ENCODE data around the gene DIAPH1.
A peak's percentile ranks its signal among the peaks of the same experiment; 100 is the strongest.

DIAPH1 gene

DNA sequence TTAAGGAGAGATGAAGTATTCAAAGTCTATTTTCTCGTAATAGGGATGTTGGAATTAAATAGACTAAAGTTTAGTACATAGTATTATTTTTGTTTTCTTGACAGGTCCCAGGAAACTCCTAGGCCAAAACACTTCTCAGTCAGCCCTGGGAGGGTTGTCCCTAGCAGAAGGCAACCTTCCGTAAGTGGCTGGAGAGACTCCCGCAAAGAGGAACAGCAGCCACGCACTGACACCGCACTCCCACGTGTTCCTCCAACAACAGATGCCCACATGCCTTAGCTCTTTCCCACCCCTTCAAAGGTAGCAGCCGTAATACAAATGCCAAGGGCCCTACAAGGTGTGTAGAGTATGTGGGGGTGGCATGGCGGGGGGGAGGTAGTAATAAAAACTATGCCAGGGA, 101.5 kb downstream of the DIAPH1 start:
- DNase-seq: no peak

DNA sequence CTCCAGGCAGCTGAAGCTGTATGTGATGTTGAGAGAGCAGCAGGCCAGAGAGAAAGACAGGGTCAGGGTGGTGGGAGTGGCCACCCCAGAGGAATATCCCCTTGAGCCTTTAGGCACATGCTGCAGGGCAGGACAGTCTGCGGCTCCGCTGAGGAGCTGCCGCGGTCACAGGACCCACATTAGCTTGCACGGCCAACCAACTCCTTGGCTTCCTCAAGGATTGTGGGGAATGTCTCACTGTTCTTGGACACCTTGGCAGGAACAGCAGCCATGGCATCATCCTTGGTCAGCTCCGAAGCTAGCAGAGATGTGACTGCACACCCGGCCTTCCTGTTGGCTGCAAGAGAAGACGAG, 102.2 kb downstream of the DIAPH1 start:
- no peak for DNase-seq

DNA sequence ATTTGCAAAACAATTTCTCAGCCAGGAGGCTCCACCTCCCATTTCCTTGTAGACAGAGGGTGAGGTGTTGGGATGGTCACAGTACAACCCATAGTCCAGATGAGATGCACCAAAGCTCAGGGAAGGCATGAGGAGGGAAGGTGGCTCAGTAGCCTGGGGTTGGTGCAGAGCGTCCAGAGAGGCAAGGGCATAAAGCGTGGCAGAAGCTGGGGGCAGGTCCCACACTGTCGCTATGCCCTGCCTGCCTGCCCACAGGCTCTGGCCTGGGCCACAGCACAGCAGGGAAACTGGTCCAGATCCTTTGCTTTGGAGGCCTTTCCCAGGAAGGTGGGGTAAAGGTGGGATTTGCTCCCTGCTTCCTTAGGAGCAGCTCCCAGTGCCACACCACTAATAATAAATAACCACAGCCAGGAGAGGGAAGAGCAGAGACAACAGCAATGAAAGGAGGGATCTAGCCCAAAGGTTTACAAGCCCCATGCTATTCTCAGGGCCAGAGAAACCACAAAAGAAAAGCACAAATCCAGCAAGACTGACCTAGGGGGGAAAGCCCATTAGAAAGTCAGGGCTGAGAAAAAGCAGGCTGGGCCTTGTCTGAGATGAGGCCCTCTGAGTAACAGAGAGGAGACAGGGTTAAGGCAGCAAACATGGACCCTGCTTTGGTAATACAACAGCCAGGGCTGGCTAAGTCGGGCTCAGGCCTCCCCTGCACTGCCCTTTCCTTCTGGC, 102.7 kb downstream of the DIAPH1 start:
- DNase-seq: no peak

DNA sequence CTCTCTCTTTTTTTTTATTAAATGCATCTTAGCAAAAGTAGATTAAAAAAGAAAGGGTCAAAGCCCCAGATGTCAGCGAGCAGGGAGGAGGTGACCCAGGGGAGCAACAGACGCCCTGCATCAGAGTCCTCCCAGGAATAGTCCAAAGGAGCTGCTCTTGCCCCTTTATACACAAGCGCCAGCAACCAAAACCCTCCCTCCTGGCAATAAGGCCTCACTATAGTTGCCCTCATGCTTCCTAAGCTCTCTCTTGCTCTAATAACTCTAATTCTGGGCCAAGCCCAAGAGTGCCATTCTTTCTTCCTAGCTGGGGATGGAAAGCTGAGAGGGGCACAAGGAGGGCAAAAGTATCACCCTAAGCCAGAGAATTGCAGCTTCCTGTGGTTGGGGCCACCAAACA, 103.7 kb downstream of the DIAPH1 start:
- no peak for DNase-seq

DNA sequence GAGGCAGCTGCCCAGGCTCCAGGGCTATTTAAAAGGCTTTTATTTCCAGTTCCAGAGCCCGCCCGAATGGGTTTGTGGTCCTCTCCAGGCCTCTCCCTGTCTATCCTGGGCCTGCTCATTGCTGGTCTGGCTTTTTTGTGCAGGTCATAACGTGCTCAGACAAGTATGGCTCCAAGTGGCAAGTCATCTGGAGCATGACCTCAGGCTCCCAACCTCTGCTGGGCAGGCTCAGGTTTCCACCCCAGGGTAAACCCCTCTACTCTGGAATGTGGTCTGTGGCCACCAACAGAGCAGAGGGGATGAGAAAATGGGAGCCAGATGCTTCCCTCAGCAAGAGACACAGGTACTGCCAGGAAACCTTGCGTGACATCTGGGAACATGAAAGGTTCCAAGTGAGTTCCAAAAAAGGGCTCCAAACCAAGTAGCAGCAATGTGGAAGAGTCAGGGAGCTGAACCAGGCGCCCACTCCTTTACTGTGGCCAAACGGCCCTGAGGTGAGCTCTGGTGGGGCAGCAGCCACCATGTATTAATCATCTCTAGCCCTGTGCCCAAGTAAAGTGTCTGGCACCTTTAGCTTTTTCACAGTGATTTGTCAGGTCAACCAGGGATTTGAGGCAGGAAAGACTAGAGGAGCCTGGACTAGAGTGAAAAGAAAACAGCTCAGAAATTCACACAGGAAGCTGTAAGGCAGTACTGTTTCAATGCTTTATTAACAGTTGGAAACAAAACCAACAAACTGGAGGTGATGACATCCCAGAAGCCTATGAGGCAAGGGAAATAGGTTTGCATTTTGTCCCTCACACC, 104.3 kb downstream of the DIAPH1 start:
- peak; percentile 52 for DNase-seq

DNA sequence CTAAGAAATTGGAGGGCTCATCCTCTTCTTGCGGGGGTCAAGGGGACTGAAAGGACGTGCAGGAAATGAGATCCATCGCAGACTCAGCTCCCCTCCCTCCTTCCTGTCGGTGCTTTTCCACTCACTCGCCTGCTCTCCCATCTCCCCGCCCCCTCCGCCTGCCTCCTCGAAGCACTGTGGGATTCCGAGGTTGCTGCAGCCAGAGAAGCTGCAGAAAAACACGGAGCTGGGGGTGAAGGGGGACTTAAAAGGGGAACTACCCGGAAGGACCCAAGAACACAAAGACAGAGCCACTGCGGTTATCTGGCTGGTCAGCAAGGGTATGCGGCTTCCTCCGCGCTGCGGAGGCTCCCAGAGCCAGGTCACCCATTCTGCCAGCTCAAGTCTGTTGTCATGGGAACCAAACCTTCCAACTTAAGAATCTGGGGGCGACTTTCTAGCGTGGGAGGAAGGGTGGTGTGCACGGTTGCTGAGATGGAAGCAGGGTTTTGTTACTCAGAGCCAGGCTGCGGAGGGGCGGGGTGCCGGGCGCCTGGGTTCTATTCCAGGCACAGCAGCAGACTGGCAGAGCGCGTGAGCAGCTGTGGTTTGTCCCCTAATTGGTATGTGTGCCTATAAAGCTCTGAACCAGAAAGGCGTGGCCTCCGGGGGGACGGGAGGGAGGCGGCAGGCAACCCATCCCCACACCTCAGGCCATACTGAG, 105.0 kb downstream of the DIAPH1 start:
- DNase-seq: peak; percentile 85

DNA sequence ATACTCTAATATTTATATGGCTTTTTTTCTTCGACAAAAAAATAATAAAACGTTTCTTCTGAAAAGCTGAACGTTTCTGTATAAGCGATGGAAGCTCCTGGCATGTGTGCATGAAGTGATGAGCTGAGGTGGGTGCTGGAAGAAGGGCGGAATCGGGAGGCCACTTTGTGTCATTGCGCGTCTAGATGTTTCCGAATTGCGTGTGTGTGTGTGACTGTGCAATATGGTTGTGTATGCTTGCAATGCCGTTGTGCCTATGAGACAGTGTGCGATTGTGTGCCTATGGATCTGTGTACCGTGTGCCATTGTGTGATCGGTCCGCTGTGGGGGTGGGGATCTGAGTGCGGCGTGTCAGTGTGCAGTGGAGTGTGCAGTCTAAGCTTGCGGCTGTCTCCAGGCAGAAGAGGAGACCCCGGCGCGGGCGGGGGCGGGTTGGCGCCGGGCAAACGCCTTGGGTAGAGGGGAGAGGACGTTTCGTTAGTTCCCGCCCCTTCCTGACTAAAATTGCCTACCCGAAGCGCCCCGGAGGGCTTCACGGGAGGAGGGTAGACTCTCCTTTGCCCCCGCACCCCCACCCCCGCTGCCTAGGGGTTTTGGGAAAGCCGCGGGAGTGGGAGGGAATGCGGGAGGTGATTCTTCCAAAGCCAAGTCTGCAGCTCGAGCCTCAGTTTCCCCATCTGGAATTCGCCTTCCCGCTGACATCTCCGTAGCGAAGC, 105.7 kb downstream of the DIAPH1 start:
- DNase-seq: no peak

DNA sequence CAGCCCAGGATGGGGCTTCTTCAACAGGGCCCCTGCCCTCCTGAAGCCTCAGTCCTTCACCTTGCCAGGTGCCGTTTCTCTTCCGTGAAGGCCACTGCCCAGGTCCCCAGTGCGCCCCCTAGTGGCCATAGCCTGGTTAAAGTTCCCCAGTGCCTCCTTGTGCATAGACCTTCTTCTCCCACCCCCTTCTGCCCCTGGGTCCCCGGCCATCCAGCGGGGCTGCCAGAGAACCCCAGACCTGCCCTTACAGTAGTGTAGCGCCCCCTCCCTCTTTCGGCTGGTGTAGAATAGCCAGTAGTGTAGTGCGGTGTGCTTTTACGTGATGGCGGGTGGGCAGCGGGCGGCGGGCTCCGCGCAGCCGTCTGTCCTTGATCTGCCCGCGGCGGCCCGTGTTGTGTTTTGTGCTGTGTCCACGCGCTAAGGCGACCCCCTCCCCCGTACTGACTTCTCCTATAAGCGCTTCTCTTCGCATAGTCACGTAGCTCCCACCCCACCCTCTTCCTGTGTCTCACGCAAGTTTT, 106.3 kb downstream of the DIAPH1 start:
- no peak for DNase-seq

- no peak for DNase-seq
Observed at GRCh38 chr5:141511771-141512325, 107.0 kb downstream of the DIAPH1 start.

DNA sequence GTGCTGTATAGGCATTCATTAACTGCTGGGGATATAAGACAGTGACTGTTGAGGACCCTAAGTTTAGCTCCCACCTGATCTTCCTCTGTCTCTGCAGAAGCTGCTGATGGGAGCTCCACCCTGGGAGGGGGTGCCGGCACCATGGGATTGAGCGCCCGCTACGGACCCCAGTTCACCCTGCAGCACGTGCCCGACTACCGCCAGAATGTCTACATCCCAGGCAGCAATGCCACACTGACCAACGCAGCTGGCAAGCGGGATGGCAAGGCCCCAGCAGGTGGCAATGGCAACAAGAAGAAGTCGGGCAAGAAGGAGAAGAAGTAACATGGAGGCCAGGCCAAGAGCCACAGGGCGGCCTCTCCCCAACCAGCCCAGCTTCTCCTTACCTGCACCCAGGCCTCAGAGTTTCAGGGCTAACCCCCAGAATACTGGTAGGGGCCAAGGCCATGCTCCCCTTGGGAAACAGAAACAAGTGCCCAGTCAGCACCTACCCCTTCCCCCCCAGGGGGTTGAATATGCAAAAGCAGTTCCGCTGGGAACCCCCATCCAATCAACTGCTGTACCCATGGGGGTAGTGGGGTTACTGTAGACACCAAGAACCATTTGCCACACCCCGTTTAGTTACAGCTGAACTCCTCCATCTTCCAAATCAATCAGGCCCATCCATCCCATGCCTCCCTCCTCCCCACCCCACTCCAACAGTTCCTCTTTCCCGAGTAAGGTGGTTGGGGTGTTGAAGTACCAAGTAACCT, 107.8 kb downstream of the DIAPH1 start:
- DNase-seq: no peak

GRCh38 chr5:141510160-141510559, 108.6 kb downstream of the DIAPH1 start:
- DNase-seq: no peak

DNA sequence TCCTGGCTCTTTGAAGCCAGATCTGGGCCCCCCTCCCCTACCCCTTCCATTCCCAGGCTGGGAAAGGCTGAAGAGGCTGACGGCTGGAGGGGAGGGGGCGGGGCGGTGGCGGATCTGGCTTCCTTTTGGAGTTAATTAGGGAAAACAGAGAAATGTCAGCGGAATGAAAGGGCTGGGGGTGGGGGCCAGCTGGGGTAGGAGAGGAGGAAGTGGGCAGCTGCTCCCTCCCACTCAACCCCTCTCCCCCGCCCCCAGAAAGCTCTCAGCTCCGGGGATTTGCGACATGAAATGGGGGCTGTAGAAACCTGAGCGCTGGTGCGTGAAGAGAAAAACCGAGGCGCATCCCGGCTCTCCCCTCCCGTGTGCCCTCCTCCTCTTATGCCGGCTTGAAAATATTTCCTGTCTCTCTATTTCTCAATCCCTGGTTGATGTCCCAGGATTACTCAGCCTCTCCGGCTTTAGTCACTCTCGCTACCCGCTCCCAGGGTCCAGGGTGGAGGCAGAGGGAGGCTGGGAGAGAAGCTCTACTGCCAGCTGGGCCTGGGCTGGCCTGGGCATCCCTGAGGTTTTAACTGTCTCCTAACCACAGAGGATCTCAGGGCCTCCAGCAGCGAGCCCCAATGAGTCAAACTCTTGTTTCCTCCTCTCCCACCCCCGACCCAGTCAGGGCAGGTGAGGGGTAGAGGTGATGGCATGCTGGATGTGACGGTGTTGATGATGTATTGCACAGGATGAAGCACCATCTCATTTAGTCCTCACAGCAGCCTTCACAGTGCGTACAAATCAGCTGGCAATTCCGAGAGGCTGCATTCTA, 109.8 kb downstream of the DIAPH1 start:
- DNase-seq: peak; percentile 78

- DNase-seq: no peak
Observed at GRCh38 chr5:141508440-141508797, 110.4 kb downstream of the DIAPH1 start.

DNA sequence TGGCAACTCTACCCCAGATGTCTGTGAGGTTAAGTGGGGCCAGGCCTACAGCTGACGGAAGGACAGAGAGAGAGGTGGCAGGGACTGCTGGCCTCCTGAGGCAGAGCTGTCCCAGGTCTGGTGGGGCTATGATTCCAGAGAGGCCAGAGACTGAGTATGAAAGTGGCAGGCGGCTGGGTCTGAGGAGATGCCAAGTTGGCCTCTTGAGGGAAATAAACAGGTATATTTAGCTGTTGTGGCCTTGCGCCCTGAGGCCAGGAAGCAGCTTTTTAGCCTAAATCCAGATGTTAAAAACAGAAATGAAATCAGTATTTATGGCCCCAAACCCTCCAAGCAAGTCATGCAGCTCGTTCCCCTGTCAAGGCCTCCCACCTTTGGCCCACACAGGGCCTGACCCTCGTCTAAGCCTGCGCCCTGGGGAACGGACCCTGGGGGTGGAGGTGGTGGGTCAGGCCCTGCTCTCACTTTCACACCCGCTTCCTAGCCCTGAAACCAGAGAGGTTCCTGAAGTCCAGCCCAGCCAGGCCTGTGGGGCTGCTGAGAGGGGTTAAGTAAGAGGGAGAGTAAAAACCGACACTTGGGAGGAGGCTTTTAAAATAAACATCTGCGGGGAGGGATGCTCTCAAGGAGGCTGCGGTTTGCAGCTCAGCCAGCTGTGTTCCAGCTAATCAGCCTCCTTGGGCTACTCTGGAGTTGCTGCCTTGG, 111.3 kb downstream of the DIAPH1 start:
- no peak for DNase-seq

- no peak for DNase-seq
Observed at GRCh38 chr5:141506381-141507155, 112.2 kb downstream of the DIAPH1 start.

- DNase-seq: no peak
Observed at GRCh38 chr5:141504216-141504615, 114.6 kb downstream of the DIAPH1 start.

GRCh38 chr5:141503681-141504080, 115.1 kb downstream of the DIAPH1 start:
- no peak for DNase-seq

GRCh38 chr5:141501761-141502160, 117.0 kb downstream of the DIAPH1 start:
- no peak for DNase-seq

DNA sequence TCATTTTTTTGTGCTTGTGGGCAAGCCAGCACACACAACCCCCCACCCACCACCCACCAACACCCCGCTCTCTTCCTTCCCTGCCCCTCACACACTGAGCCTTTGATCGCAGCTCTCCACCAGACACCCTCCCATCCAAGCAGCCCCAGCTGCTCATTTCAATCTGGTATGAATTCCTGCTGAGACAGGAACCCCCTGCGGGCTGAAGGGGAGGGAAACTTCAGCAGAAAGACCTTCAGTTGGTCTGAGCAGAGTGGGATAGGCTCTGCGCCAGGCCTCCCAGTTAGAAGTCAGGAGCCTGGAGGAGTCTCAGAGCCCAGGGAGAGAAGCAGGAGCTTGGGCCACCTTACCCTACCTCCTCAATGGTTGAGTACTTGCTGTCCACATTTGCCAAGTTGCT, 122.8 kb downstream of the DIAPH1 start:
- DNase-seq: no peak

- no peak for DNase-seq
Observed at GRCh38 chr5:141495453-141495811, 123.4 kb downstream of the DIAPH1 start.

All from GOT3 (cell line).